A549 treated with dexamethasone at 1 μM for 4 hours (cell line): Measurements from ENCODE around the gene RGS12. TPM values are rescaled to one million over a fixed set of nuclear protein-coding genes. Genes with fewer than 3 reads are reported as not detected.

ENCODE experiments used
- total RNA-seq: library from RNA; stranded (reverse); fragments of 200-300 nt; extraction: Qiagen RNA extraction; gene quantifications from 5 replicates; pipeline ENCODE4 v1.2.3, GENCODE V29; 2022

Gene RGS12
- 8.2 to 11.6 TPM (median 10.0 TPM) in 5 replicates for total RNA-seq

DNA sequence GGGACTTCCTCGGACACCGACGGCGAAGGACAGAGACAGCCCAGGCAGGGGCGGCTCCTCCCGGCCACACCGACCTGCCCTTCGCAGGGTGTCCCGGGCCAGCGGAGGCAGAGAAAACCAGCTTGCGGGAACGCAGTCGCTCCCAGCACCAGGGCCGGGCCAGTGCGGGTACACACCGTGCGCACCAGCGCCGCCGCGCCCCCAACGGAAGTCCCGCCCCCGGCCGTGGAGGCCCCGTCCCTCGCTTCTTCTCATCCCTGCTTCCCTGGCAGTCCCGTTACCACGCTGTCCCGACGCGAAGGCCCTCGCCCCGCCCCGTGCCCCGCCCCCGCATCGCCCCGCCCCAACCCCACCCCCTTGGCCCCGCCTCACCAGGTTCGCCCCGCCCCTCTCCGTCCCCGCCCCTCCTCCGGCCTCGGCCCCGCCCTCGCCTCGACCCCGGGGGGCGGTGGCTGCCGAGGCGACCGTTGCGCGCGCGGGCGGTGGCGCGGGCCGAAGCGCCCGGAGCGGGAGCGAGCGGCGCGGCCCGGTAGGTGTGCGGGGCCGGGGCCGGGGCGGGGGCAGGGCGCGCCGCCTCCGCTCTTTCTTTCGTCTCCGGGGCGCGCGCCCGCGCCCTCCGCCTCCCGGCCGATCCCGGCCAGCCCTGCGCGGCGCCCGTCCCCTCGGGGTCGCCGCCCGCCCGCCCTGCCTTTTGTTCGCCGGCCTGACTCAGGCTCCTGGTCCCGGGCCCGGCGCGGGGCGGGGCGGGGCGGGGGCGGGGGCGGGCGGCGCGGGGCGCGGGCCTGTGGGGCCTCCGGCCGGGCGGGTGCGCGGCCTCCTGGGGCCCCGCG lies at the start of gene RGS12:
Gene RGS12 (plus strand): TSS at position 451 of the 830 bp plus-strand sequence. CDS start 23,150 bp downstream, outside the sequence.

GRCh38 chr4:3248811-3249661 lies 43.8 kb upstream of the RGS12 start, which contains the start of gene MSANTD1:
Gene MSANTD1 (plus strand): TSS chr4:3249159. CDS start chr4:3249223, 64 bp downstream.

Other genes with a start within 250 kb of the RGS12 start
- not detected in 5 replicates for gene HTT-AS, start 218.5 kb upstream of the RGS12 start, total RNA-seq
- 10.1 to 16.2 TPM (median 15.2 TPM) in 5 replicates for gene HTT, start 218.3 kb upstream of the RGS12 start, total RNA-seq
- gene MSANTD1, start 43.9 kb upstream of the RGS12 start, total RNA-seq: 0.05 to 0.18 TPM (median 0.08 TPM) in 5 replicates
- 0.09 to 0.22 TPM (median 0.19 TPM) in 5 replicates for gene HGFAC, start 148.9 kb downstream of the RGS12 start, total RNA-seq
- 0.17 to 0.36 TPM (median 0.29 TPM) in 5 replicates for gene DOK7, start 170.3 kb downstream of the RGS12 start, total RNA-seq
- 116 to 128 TPM (median 125 TPM) in 5 replicates for gene LRPAP1, start 239.4 kb downstream of the RGS12 start, total RNA-seq